NCI-H1105 treated with DMSO at 0.1 percent for 48 hours (cell line): ENCODE results near the gene BNC2.

Source experiments
- DNase-seq: peaks from one replicate; lab custom pipeline; 2025; lab: John Stamatoyannopoulos, UW

Gene BNC2

DNA sequence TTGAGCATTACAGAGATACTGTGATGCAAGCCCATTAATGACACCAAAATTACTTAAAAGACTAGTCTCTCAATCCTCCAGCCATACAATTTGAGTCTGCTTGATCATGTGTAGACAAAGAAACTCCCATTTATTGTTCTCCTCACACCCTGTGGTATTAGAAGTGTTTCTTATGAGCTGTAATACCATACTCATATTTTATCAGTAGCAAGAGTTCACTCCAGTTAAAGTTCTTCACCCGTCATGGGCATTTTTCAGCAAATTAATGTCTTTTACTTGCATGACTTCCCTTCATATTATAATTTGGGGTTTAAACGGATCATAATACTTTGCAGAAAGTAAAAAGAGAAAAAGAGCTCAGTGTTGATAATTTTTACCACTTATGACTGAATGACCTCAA, 242.9 kb downstream of the BNC2 start:
- no peak for DNase-seq

DNA sequence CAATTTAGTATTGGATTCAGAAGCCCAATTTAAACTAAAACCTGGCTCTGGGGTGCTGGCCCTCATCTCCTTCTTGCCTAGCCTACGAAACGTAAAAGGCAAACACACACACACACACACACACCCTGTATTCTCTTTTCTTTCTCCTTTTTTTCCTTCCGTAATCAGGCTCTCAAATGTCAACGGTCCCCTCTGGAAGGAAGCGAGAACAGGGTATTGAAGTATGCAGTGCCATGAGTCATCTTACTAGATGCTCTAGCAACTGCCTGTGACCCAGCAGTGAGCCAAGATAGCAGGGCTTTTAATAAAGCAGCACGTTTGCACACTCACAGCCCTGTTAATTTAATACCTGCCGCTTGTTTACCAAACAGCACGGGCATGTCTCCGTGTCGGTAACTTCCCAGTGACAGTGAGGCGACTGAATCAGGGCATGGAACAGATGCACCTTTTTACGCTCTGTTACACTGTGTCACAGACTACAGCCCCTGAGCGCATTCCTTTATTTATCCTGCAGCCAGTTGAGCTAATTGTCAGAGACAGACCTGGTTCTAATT, 243.8 kb downstream of the BNC2 start:
- no peak for DNase-seq

DNA sequence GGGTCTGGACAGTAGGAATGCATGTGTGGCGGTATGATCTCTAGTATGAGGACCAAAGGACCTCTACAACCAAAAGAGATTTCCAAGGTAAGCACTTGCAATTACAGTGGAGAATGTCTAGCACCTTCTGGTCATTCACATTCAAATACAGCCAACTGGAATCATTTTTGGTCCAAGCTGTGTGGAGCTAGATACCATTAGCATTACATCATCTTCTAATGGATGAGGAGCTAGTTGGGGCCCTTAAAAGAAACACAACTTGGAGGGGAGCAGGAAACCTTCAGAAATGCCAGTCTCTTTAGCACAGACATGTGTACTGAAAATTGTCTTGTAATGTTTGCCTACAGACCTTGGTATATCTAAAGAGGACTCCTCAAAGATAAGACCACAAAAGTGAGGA, 244.7 kb downstream of the BNC2 start:
- no peak for DNase-seq

DNA sequence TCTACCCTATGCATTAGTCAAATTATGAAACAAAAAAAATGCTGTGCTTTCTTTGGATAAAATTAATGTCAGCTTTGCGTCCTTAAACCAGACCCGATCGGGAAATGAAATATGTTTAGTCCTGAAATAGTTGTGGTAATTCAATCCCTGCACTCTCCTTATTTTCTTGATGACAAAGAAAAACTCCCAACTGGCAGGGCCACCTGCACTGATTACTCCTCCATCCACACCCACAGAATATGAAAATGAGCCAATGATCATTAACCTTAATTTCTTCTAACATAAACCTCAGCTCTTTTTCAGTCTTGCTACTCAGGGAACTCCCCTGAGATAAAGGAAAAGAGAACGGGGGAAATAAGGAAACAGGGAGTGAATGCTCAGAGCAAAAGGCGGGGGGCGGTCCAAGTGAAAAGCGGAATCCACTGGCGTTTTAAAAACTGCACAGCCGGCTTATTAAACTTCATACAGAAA, 245.3 kb downstream of the BNC2 start:
- no peak for DNase-seq

DNA sequence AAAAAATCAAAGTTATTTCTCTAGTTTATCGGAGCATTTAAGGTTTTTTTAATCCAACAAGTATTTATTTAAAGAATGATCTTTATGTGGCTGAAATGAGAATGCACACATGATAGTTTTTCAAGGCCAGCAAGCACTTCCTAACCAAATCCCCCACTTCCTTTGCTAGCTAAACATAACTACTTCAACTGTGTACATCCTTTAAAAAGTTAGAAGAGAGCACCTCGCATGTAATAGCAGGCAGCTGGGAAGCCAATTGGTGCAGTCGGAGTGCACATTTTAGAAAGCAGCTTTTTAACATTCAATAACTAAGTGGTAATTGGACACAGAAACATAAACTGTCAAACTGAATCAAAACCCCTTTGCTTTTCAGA, 245.7 kb downstream of the BNC2 start:
- no peak for DNase-seq

- no peak for DNase-seq
These were observed 246.3 kb downstream of the BNC2 start for GRCh38 chr9:16623989-16624743.

DNA sequence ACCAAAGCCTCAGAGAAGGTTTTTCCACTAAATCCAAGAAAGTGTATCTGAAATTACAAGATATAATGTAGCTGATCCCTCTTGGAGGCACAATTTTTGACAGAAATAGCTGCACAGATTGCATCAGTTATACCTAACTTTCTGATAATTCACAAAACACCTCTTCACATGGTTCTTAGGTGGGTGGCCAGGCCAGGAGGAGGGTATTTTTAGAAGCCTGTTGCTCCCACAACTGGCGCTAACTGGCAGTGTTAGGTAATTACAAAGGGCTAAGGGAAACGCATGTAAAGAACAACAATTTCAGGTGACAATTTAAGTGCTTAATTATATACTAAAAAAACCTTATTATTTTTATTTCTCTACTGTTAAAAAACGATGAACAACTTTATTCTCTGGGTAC, 247.9 kb downstream of the BNC2 start:
- DNase-seq = no peak

DNA sequence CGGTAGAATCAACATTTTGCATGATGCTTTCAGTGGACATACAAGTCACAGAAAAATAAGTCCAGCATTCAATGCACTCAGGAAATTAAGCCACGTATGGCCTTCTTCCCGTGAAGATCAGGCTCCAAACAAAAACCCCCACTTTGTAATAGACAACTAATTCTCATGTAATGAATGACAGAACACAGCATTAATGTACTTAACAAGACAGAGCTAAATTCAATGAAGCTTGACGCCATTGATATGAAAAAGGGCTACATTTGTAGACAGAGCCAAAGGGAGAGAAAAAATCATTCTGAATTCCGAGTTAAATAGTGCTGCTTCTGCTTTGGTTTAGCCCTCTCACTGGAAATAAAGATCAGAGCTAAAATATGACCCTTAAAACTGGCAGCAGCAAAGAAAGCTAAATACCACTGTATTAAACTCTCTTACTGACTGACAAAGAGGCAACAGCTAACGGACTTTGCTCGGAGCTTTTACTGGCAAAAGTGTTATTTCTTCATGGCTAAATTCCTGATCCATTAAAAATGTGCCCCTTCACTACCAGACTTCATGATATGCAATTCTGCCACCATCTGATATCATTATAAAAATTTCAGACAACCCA, 250.5 kb downstream of the BNC2 start:
- no peak for DNase-seq

GRCh38 chr9:16619402-16619801, 251.1 kb downstream of the BNC2 start:
- DNase-seq = no peak

DNA sequence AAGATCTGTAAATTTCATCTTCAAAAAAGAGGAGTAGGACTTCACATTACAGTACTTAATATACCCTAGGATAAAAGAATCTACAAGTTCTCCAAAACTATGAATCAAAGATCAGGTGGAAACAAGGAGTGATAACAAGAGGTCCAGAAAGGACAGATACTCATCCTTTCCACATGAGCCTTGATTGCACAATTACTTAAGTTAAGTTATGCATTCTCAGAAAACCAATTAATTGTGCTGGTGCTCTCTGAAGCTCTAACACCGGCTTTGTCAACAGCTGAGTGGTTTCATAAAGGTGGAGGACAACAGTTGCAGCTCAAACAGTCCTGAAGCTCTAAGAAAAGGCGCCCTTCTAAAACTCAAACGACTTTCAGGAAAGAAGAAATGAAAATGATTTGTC, 251.9 kb downstream of the BNC2 start:
- no peak for DNase-seq

- no peak for DNase-seq
These were observed 253.8 kb downstream of the BNC2 start for GRCh38 chr9:16616686-16617085.

GRCh38 chr9:16615451-16615850, 255.0 kb downstream of the BNC2 start:
- no peak for DNase-seq

DNA sequence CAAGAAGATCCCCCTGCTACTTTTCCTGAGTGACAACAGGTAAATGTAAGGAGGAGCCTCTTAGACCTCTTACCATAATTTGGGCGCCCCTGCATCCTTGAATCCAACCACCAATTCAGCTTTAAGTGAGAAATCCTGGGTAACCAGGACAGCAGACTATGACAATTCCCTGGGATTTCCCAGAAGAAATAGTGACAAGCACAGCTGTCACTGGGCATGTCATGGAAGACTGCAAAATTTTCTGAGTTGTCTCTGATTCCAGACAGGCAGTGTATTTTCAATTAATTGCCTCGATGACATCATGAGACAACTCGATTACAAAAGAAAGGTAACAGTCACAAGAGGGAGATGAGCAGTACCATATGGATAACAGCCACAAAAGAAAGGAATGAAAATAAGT, 256.9 kb downstream of the BNC2 start:
- DNase-seq = no peak

GRCh38 chr9:16613051-16613450, 257.4 kb downstream of the BNC2 start:
- DNase-seq = no peak

- no peak for DNase-seq
These were observed 257.8 kb downstream of the BNC2 start for GRCh38 chr9:16612627-16613026.

- DNase-seq = no peak
These were observed 258.5 kb downstream of the BNC2 start for GRCh38 chr9:16611983-16612382.

DNA sequence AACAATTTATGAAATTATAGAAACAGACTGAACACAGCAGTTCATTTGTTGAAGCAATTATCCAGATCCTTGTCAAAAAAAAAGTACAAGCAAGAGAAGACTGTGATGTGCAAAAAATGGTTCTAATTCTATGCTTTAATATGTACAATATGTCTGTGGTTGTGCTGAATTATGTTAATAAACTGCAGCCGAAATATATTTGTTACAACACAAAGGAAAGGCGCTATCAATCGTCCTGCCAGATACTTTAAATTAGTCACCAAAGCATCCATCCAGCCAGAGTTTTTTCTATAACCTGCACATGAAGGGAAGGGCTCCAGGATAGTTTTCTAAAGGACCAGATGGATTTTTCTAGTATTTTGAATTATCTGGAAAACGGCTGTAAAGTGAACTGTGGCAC, 259.5 kb downstream of the BNC2 start:
- no peak for DNase-seq

GRCh38 chr9:16610538-16610937, 259.9 kb downstream of the BNC2 start:
- no peak for DNase-seq

DNA sequence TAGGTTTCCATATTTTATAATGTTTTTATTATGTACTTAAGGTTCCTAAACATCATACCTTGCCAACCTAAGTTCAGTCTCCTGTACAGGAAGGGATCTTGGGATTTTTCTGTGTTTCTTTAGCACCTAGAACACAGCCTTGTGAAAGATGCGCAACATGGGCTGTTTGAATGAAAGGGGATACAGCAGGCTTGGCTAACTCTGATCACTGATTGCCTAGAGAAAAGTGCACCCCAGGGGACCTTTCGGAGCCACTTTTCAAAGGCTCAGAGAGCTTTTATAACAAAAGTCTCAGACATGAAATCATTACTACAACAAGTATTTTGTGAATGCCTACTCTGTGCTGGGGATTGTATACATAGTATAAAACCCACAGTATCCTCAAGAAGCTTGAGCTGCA, 261.6 kb downstream of the BNC2 start:
- no peak for DNase-seq

GRCh38 chr9:16602494-16602893, 268.0 kb downstream of the BNC2 start:
- no peak for DNase-seq

GRCh38 chr9:16601991-16602390, 268.5 kb downstream of the BNC2 start:
- no peak for DNase-seq

DNA sequence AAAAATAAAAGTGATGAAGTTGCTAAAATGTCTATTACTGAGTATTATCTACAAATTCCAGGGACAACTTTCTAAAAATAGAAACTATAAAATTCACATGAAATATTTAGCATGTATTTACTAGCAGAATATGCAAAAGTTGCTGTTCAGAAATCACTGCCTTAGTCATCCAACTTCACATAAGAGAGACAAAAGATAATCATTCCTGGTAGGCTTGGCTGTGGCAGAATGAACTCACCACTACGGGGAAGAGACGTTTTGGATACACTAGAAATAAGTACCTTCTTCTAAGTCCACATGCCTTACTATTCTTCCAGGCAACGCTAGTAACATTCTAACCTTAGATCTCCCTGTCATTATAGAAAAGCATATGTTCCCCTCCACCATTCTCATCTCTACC, 272.2 kb downstream of the BNC2 start:
- DNase-seq = no peak

GRCh38 chr9:16597136-16597535, 273.3 kb downstream of the BNC2 start:
- no peak for DNase-seq

DNA sequence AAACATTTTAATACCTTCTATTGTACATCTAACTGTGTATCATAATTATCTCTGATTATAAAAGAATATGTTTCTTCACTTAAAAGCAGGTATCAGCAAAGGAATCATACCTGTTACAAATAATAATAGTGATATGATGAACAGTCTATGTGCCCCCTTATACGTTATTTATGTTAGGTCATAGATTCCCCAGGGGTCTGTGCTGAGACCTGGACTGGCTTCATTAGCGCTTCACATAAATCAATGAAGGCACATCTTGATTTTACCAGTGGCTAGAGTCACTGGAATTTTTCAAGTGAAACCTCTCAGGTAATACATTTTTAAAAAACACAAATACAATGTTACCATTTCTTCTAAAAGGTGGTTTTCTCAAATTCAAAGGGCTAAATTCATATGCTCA, 275.2 kb downstream of the BNC2 start:
- no peak for DNase-seq
